Esophagus squamous epithelium (tissue), 4 donors: Measurements from ENCODE around the gene DOCK11.

ENCODE experiments used
- POLR2A ChIP-seq, 4 donors: fragments of 450-650 bp; IDR thresholded peaks; one replicate each; pipeline ENCODE4 v1.6.1; 2017; ENCODE audit warnings: antibody characterized with exemption in 4 of 4, mild to moderate bottlenecking in 4 of 4, moderate library complexity in 3 of 4
- TF ChIP-seq, protein P1 (sequence below), 6 experiments: fragments of 450-650 bp in 4 of 6; fragments of 200-600 bp in 2 of 6; sonication (generic) in 2 of 6; IDR thresholded peaks; one replicate each; pipeline ENCODE4 v1.5.1; 2016 to 2019; ENCODE audit warnings: antibody characterized with exemption in 6 of 6, mild to moderate bottlenecking in 4 of 6, moderate library complexity in 4 of 6

DNA sequence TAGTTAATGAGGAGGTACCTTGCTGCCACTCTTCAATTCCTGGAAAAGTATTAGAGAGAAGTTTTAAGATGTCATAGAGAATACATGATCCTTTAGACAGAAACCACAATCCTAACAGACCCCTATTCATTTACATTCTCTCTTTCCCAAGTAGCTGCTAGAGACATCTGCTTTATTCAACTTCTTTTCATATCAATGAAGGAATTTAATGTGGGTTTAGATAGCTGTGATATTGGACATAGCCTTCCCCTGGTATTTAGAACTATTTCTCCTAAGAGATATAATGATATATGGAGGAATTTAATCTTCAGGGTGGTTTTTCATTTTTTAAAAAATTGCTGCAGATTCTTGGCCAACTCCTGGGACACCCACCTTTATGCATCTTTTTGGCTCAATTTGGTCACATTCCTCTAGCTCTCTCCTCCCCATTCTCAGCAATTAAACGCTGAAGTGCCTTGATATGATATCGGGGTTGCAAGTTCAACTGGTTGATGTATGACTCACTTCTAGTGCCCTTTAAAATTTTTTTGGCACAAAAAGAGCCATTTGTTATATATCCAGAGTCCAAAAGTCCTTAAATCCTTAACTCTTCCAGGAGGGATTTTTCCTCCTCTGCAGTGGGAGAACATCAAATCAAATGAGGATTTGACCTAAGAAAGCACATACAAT is 57.6 kb downstream of the DOCK11 start:
- TF ChIP-seq POLR2A (IDR thresholded peaks at IDR 0.05) = no peak
- TF ChIP-seq, protein P1, sequence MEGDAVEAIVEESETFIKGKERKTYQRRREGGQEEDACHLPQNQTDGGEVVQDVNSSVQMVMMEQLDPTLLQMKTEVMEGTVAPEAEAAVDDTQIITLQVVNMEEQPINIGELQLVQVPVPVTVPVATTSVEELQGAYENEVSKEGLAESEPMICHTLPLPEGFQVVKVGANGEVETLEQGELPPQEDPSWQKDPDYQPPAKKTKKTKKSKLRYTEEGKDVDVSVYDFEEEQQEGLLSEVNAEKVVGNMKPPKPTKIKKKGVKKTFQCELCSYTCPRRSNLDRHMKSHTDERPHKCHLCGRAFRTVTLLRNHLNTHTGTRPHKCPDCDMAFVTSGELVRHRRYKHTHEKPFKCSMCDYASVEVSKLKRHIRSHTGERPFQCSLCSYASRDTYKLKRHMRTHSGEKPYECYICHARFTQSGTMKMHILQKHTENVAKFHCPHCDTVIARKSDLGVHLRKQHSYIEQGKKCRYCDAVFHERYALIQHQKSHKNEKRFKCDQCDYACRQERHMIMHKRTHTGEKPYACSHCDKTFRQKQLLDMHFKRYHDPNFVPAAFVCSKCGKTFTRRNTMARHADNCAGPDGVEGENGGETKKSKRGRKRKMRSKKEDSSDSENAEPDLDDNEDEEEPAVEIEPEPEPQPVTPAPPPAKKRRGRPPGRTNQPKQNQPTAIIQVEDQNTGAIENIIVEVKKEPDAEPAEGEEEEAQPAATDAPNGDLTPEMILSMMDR (IDR thresholded peaks at IDR 0.05) = no peak
